ENCODE measurements around the gene HMGXB4. TPM values are rescaled to one million over a fixed set of nuclear protein-coding genes. Genes with fewer than 3 reads are reported as not detected.

Gene HMGXB4
- total and polyA plus RNA-seq, 2 donors from 2014 or later, result 3.7 to 17.3 TPM

GRCh38 chr22:35328472-35328885 is 71.2 kb downstream of the HMGXB4 start:
- TF ChIP-seq, protein P1, sequence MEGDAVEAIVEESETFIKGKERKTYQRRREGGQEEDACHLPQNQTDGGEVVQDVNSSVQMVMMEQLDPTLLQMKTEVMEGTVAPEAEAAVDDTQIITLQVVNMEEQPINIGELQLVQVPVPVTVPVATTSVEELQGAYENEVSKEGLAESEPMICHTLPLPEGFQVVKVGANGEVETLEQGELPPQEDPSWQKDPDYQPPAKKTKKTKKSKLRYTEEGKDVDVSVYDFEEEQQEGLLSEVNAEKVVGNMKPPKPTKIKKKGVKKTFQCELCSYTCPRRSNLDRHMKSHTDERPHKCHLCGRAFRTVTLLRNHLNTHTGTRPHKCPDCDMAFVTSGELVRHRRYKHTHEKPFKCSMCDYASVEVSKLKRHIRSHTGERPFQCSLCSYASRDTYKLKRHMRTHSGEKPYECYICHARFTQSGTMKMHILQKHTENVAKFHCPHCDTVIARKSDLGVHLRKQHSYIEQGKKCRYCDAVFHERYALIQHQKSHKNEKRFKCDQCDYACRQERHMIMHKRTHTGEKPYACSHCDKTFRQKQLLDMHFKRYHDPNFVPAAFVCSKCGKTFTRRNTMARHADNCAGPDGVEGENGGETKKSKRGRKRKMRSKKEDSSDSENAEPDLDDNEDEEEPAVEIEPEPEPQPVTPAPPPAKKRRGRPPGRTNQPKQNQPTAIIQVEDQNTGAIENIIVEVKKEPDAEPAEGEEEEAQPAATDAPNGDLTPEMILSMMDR (IDR thresholded peaks at IDR 0.05; ENCODE audit: borderline replicate concordance, extremely low read depth, insufficient read depth), result no peak
- H3K27me3 ChIP-seq (ENCODE audit: control insufficient read depth, insufficient read depth, low read length), result no peaks in the 10 kb centered on the region
- H3K36me3 ChIP-seq (ENCODE audit: control insufficient read depth in 2 of 3, insufficient read depth in 3 of 3, low read length in 3 of 3), result peaks cover 0 to 69% (median 41%) of the 10 kb centered on the region in 3 donors
- no peak overlapping the region for H3K4me3 ChIP-seq (ENCODE audit: low read length in 3 of 3)
- H3K4me1 ChIP-seq (ENCODE audit: control insufficient read depth in 2 of 3, insufficient read depth in 2 of 3, low read depth in 1 of 3, low read length in 3 of 3), result peaks cover 0 to 4% (median 0%) of the 10 kb centered on the region in 3 donors
- no peaks in the 10 kb centered on the region for H3K9me3 ChIP-seq (ENCODE audit: control insufficient read depth in 2 of 3, insufficient read depth in 1 of 3, low read length in 3 of 3)
- H3K9ac ChIP-seq (ENCODE audit: low read length in 3 of 3), result no peak overlapping the region
- intact Hi-C loops (cut with DNase I), result no loop called here
- peak overlapping the region in 1 of 2 donors; percentile 33 for H3K27ac ChIP-seq (ENCODE audit: low read depth in 2 of 2, low read length in 2 of 2)
- FAIRE-seq (no peak), DNase-seq (peak in 1 of 5 donors; percentile 90)

- H3K9me3 ChIP-seq (ENCODE audit: control insufficient read depth in 2 of 3, insufficient read depth in 1 of 3, low read length in 3 of 3), result no peaks in the 10 kb centered on the region
- H3K9ac ChIP-seq (ENCODE audit: low read length in 3 of 3), result no peak overlapping the region
- peaks cover 0 to 4% (median 0%) of the 10 kb centered on the region in 3 donors for H3K4me1 ChIP-seq (ENCODE audit: control insufficient read depth in 2 of 3, insufficient read depth in 2 of 3, low read depth in 1 of 3, low read length in 3 of 3)
- no peak overlapping the region for H3K4me3 ChIP-seq (ENCODE audit: low read length in 3 of 3)
- H3K27me3 ChIP-seq (ENCODE audit: control insufficient read depth, insufficient read depth, low read length), result no peaks in the 10 kb centered on the region
- TF ChIP-seq, protein P1 (IDR thresholded peaks at IDR 0.05; ENCODE audit: borderline replicate concordance, extremely low read depth, insufficient read depth), result no peak
- no peak overlapping the region for H3K27ac ChIP-seq (ENCODE audit: low read depth in 2 of 2, low read length in 2 of 2)
- intact Hi-C loops (cut with DNase I), result no loop called here
- peaks cover 0 to 71% (median 41%) of the 10 kb centered on the region in 3 donors for H3K36me3 ChIP-seq (ENCODE audit: control insufficient read depth in 2 of 3, insufficient read depth in 3 of 3, low read length in 3 of 3)
- DNase-seq, result peak in 1 of 5 donors; percentile 8
- no peak for FAIRE-seq
Observed at GRCh38 chr22:35329114-35329847, 72.0 kb downstream of the HMGXB4 start.

DNA sequence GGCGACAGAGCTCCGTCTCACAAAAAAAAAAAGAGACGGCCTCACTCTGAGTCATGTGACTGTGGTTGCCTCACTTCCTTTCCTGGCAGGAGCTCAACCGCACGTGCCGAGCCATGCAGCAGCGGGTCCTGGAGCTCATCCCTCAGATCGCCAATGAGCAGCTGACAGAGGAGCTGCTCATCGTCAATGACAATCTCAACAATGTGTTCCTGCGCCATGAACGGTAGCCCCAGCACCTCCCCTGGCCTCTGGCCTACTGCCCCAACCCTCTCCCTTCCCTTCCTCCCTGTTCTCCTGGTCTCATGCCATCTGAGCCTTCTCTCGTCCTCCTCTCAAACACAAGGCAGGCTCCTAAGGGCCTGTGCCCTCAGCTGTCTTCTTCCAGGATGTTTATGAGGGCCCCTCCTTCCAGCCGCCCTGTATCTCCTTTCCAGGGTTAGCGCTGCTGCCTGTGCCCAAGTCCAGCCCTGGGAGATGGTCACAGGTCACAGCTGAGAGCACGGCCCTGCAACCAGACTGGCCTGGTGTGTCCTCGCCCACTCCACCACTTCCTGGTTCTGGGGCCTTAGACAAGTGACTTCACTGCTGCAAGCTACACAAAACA is 73.1 kb downstream of the HMGXB4 start:
- H3K36me3 ChIP-seq (ENCODE audit: control insufficient read depth in 2 of 3, insufficient read depth in 3 of 3, low read length in 3 of 3), result peaks cover 0 to 74% (median 42%) of the 10 kb centered on the region in 3 donors
- H3K9me3 ChIP-seq (ENCODE audit: control insufficient read depth in 2 of 3, insufficient read depth in 1 of 3, low read length in 3 of 3), result no peaks in the 10 kb centered on the region
- DNase-seq (peak in 4 of 5 donors; percentile 19 to 93 (median 41)), FAIRE-seq (no peak)
- no peak overlapping the region for H3K4me3 ChIP-seq (ENCODE audit: low read length in 3 of 3)
- no peak overlapping the region for H3K9ac ChIP-seq (ENCODE audit: low read length in 3 of 3)
- intact Hi-C loops (cut with DNase I), result no loop called here
- TF ChIP-seq, protein P1 (IDR thresholded peaks at IDR 0.05; ENCODE audit: borderline replicate concordance, extremely low read depth, insufficient read depth), result no peak
- H3K27ac ChIP-seq (ENCODE audit: low read depth in 2 of 2, low read length in 2 of 2), result peak overlapping the region; percentile 16 to 33
- no peaks in the 10 kb centered on the region for H3K27me3 ChIP-seq (ENCODE audit: control insufficient read depth, insufficient read depth, low read length)
- peaks cover 0 to 4% (median 0%) of the 10 kb centered on the region in 3 donors for H3K4me1 ChIP-seq (ENCODE audit: control insufficient read depth in 2 of 3, insufficient read depth in 2 of 3, low read depth in 1 of 3, low read length in 3 of 3)

Data from kidney (tissue), 14 donors.